Right ventricle myocardium superior (tissue), 1 donor: ENCODE measurements around the gene RCOR1. TPM values are rescaled to one million over a fixed set of nuclear protein-coding genes. Genes with fewer than 3 reads are reported as not detected.
"Not testable (repeated sequence)": the region's sequence is repeated elsewhere in the genome, so short reads cannot be mapped to it uniquely, and the experiment has no call there.

ENCODE experiments used
- ATAC-seq: fragments of 200-7000 bp; cut with Tn5 transposase; one replicate; pipeline ENCODE4 v1.9.1; 2020; ENCODE audit warnings: mild to moderate bottlenecking; ENCODE audit not compliant: poor library complexity
- DNase-seq: peaks from one replicate; pipeline ENCODE4 v3.0.0-alpha.2; 2020
- intact Hi-C: fragments of 100-400 bp; cut with DNase I; formaldehyde crosslinking; loops from one replicate; pipeline ENCODE4 v1.11.2; 2022
- total RNA-seq: library from RNA; stranded (reverse); fragmentation: NEBNext Ultra II Directional; extraction: Animal tissue kit (Norgen Biotek cat#: 25700); gene quantifications from one replicate; pipeline ENCODE4 v1.2.1, GENCODE V29; 2021
- donor health status: DM: no; HTN: yes; CAD: no; lungs with severe emphysema.

The RCOR1 gene
- total RNA-seq, 1 donor from 2014 or later = 10.8 TPM

DNA sequence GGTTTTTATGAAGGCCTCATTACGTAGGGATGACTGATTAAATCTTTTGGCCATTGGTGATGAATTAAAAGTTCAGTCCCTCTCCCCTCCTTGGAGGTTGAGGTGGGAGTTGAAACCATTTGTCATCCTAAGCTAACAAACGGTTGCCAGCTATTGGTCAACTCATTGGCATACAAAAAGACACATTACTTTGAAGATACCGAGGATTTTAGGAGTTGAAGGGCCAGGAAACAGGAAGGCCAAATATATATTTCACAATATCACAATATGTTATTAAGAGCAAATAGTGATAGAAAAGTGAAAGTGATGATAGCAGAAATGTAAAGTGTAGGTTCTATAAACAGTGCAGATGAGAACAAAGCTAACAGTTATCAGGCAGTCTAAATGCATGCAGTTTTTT, 24.4 kb downstream of the RCOR1 start:
- DNase-seq (no peak), ATAC-seq (no peak)
- intact Hi-C loops = no loop called here

- ATAC-seq, intact Hi-C loops, DNase-seq: not testable (repeated sequence)
Measured at GRCh38 chr14:102619012-102619411, 26.6 kb downstream of the RCOR1 start.

DNA sequence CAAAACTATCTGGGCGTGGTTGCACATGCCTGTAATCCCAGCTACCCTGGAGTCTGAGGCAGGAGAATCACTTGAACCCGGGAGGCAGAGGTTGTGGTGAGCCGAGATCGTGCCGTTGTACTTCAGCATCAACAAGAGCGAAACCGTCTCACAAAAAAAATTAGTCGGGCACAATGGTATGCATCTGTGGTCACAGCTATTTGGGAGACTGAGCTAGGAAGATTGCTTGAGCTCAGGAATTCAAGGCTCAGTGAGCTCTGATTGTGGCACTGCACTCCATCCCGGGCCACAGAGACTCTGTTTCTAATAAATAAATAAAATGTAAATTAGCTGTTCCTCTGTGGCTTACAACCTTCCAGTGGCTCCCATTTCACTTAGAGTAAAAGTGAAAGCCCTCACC, 28.0 kb downstream of the RCOR1 start:
- intact Hi-C loops = no loop called here
- DNase-seq (no peak), ATAC-seq (no peak)

- DNase-seq (no peak), ATAC-seq (no peak)
- intact Hi-C loops = no loop called here
Measured at GRCh38 chr14:102622262-102622885, 29.9 kb downstream of the RCOR1 start.

DNA sequence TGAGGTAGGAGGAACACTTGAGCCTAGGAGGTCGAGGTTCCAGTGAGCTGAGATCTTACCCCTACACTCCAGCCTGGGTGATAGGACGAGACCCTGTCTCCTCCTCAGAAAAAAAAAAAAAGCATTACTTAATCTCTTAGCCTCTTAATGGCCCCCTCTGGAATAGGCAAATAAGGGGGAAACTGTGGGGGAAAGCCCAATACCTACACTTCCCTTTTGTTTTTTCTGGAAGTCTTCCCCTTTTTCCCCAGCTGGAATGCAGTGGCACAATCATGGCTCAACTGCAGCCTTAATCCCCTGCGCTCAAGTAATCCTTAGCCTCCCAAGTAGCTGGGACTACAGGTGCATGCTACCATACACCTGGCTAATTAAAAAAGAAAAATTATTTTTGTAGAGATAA, 32.2 kb downstream of the RCOR1 start:
- DNase-seq (no peak), ATAC-seq (no peak)
- intact Hi-C loops = no loop called here

DNA sequence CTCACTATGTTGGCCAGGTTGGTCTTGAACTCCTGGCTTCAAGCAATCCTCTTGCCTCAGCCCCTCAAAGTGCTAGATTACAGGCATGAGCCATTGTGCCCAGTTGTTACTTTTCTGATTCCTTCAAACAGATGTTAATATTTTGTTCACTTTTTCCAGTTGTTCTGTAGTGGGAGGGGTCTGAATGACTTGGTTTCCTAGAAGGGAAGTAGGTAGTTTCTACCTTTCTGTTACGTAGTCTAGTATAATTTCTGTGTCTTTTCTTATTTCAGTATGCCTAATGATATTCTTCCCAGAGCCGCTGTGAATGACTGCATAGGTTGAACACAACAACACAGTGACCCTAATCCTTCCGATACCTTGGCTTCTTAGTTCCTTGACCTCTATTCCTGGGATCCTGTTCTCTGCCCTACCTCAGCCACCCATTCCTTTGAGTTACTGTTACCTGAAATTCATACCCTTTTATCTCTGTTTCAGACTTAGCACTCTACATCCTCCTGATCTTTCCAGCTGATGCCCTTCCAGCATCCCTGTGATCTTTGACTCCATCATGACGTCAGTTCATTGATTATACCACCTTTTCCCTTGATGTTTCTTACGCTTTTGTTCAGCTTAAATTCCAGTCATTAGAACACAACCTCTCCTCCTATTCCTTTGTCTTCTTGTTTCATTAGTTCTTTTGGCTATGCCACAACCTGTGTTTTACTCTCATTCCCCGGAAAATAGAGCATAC, 33.3 kb downstream of the RCOR1 start:
- ATAC-seq (no peak), DNase-seq (no peak)
- intact Hi-C loops = no loop called here

DNA sequence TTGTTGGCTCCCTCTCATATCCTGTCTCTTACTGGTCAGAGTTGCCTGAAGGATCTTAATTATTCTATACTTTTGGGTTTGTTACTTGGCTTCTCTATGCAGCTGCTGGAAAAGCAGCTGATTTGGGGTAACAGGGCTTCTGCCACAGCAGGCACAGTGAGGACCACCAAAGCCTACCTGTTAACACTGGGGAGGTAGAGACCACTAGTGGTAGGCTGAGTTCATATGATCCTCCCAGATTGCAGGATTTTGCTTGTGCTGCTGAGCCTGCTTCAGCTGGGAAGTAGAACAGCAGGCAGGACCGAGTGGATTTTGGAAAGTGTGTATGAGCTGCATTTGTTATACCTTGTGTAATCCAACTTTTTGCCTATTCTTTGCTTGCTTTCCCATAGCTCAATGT, 34.1 kb downstream of the RCOR1 start:
- intact Hi-C loops = no loop called here
- DNase-seq = no peak
- no peak for ATAC-seq

DNA sequence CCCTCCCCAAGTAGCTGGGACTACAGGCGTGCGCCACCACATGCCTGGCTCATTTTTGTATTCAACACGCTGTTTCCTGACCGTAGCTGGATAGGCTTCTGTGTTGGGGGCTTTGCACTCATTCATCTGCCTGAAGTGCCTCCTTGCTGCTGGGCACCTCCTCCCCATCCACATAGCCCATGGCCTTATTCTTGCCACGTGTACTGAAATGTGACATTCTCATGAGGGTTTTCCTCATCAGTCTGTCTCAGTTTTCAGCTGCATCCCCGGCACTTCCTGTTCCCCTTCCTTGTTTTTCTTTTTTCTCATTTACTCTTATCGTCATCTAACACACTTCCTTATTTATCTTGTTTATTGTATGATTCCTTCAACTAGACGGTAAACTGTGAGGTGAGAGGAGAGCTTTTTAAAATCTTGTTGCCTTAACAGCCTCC, 36.6 kb downstream of the RCOR1 start:
- no peak for ATAC-seq
- intact Hi-C loops = no loop called here
- DNase-seq = no peak

DNA sequence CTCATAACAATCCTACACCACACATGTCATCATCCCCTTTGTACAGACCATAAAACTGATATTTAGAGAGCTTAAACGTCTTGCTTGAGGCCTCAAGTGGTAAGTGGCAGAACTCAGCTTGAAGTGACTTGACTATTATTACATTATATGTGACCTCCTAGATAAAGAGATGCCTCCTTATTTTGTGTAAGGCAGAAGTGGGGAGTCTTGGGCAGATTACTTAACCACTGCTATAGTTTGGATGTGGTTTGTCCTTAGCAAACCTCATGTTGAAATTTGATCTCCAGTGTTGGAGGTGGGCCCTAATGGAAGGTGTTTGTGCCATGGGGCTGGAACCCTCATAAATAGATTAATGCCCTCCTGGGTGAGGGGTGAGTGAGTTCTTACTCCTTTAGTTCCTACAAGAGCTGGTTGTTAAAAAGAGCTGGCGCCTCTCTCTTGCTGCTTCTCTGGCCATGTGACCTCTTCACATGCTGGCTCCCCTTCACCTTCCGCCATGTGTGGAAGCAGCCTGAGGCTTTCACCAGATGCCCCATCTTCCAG, 37.4 kb downstream of the RCOR1 start:
- DNase-seq = no peak
- peak; percentile 36 for ATAC-seq
- intact Hi-C loops = no loop called here

GRCh38 chr14:102630405-102630804, 38.0 kb downstream of the RCOR1 start:
- intact Hi-C loops = no loop called here
- DNase-seq (no peak), ATAC-seq (no peak)

DNA sequence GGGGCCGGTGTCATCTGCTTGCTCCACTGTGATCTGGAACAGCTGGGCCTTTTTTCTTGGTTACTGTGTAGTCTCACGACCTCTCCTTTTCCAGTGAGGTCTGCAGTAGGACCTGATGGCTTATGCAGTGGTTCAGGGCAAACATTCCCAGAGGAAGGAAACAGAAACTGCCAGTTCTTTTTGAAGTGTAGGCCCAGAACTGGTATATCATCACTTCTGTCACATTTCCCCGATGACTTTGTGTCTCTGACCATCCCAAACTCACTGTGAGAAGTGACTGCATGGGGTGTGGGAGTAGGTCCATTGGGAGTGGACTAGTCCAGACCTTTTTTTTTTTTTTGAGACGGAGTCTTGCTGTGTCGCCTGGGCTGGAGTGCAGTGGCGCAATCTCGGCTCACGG, 38.4 kb downstream of the RCOR1 start:
- intact Hi-C loops = no loop called here
- ATAC-seq (no peak), DNase-seq (no peak)

DNA sequence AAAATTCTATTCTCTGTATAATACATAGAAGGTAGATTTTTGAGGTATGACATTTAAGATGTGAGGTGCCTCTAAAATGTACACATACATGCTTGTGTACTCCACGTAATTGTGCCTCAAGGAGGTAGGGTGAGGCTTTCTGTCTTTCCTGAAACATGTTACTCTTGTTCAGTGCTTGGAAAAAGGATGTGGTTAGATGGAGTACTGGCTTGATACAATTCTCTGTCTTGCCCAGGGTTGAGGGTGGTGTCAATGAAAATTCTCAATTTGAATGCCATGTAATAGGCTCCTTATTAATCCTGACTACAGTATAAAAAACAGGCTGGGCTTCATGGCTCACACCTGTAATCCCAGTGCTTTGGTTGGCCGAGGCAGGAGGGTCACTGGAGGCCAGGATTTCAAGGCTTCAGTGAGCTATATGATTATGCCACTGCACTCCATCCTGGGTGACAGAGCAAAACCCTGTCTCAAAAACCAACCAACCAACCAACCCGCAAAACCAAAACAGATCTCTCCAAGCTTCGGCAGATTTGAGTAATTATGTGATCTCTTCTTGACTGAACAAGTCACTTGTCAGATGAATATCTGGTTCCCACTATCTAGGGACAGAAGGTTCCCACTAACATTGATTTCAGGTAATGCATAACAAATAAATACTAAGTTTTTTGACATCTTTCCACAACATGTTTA, 41.6 kb downstream of the RCOR1 start:
- no peak for ATAC-seq
- no peak for DNase-seq
- intact Hi-C loops = no loop called here

GRCh38 chr14:102639611-102640010, 47.2 kb downstream of the RCOR1 start:
- DNase-seq, ATAC-seq, intact Hi-C loops: not testable (repeated sequence)

DNA sequence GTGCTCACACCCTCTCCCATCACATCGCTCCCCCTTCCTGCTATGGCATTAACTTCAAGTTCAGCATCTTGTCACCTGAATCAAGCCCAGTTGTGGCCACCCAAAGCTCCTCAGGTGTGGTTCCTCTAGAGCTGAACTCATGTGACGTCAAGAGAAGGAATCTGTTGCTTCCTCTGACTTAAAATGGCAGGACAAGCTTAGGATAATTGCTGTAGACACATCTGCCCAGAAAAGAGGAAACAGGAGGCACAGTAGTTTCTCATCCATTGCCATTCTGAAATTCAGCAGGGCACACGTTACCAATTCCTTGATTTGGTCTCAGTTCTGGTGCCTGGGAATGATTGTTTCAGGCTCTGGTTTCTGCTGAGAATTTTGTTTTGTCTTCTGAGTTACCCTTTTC, 52.1 kb downstream of the RCOR1 start:
- intact Hi-C loops = no loop called here

DNA sequence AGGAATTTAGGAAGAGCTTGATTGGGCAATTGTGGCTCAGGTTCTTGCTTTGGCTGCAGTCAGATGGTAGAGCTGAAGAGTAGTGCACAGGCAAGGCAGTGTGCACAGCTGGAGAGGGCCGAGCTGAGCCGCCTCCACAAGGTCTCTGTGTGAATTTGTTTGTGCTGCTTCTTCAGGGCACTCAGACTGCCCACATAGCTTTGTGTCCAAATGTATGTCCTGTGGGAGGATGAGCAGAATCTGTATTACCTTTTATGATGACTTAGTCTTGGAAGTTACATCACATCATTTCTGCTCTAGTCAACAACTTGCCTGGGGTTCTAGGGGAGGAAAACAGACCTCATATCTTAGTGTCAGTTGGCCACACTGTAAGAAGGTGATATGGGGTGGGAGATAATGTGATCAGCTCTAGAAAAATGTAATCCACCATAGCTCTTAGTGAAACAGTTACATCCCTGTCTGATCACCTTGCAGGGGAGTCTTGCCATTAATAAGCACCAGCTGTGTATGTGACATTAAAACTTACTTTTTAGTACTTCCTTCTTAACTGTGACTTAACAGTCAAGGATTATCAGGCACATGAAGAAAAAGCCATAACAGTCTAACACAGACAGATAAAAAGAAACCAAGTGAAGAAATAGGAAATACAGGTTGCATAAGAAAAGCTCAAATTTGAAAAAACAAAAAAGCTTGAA, 53.4 kb downstream of the RCOR1 start:
- ATAC-seq (no peak), DNase-seq (no peak)
- intact Hi-C loops = no loop called here

More for the DNA sequence above, 52.1 kb downstream of the RCOR1 start:
- no peak for ATAC-seq
- DNase-seq = no peak

DNA sequence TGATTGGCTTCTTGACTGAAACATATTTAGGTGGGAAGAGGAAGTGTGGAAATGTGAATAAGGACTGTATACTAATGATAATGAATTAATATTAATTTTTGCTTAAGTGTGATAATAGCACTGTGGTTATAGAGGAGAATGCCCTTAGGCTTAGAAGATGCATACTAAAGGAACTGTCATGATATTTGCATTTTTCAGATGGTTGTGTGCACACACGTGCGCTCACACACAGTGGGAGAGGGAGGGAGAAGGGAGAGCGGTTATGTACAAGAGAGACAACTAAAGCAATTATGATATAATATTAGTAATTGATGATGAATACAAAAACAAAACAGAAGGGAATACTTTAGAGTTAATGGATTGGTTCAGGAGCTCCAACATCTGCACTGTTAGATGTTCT, 54.2 kb downstream of the RCOR1 start:
- intact Hi-C loops = no loop called here
- DNase-seq = no peak
- ATAC-seq = no peak

DNA sequence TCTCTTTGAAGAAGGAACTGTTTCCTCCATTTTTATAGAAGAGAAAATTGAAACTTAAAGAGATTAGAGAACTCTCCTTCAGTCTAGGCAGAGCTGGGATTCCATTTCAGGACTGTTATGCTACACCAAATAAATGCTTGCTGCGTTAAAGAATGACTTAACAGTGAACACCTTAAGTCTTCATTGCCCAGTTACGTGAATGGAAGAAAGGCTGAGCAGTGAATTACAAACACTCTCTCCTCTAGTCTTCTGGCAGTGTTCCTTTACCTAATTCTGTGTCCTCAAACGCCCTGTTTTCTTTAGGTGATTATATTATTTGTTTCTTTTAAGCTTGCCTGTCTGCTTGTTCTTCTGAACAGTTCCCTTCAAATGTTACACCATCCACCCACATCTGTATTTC, 59.7 kb downstream of the RCOR1 start:
- ATAC-seq (no peak), DNase-seq (no peak)

GRCh38 chr14:102654298-102654697, 61.8 kb downstream of the RCOR1 start:
- DNase-seq = no peak
- no peak for ATAC-seq
- intact Hi-C loops = no loop called here

More for the DNA sequence above, 59.7 kb downstream of the RCOR1 start:
- intact Hi-C loops = no loop called here

DNA sequence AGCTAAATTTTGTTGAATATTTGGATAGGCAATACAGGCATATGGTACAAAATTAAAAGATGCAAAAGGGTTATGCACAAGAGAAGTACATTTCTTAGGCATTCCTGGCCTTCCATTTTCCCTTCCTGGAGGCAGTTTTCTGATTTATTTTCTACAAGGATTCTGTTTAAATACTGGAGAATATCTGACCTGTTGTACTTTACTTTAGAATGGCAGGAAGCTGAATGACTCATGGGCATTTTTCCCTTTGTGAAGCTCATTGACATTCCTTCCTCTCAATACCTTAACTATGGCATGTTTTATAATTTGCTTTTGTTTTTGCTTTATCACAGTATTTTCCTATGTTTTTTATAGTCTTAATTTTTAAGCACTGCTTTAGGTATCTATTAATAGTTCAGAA, 62.7 kb downstream of the RCOR1 start:
- intact Hi-C loops = no loop called here
- ATAC-seq (no peak), DNase-seq (no peak)
